ENCODE results near the gene PRKG1.
"Not testable (repeated sequence)": the region's sequence is repeated elsewhere in the genome, so short reads cannot be mapped to it uniquely, and the experiment has no call there.

The PRKG1 gene

GRCh38 chr10:51233337-51234100, 159.2 kb downstream of the PRKG1 start:
- no peak for DNase-seq

GRCh38 chr10:51235865-51236264, 161.6 kb downstream of the PRKG1 start:
- DNase-seq: no peak

- DNase-seq: no peak
These were observed 164.7 kb downstream of the PRKG1 start for GRCh38 chr10:51239006-51239405.

GRCh38 chr10:51241461-51241860, 167.2 kb downstream of the PRKG1 start:
- DNase-seq: no peak

- no peak for DNase-seq
These were observed 168.1 kb downstream of the PRKG1 start for GRCh38 chr10:51242393-51242792.

- DNase-seq: no peak
These were observed 170.0 kb downstream of the PRKG1 start for GRCh38 chr10:51244309-51244708.

- DNase-seq: no peak
These were observed 170.6 kb downstream of the PRKG1 start for GRCh38 chr10:51244748-51245490.

- no peak for DNase-seq
These were observed 171.9 kb downstream of the PRKG1 start for GRCh38 chr10:51246156-51246555.

GRCh38 chr10:51250278-51250920, 176.1 kb downstream of the PRKG1 start:
- no peak for DNase-seq

- DNase-seq: no peak
These were observed 176.8 kb downstream of the PRKG1 start for GRCh38 chr10:51251110-51251509.

GRCh38 chr10:51255381-51255780, 181.1 kb downstream of the PRKG1 start:
- no peak for DNase-seq

GRCh38 chr10:51257511-51258248, 183.4 kb downstream of the PRKG1 start:
- no peak for DNase-seq

GRCh38 chr10:51260376-51260775, 186.1 kb downstream of the PRKG1 start:
- DNase-seq: no peak

- DNase-seq: no peak
These were observed 192.2 kb downstream of the PRKG1 start for GRCh38 chr10:51266496-51266895.

- DNase-seq: not testable (repeated sequence)
These were observed 193.8 kb downstream of the PRKG1 start for GRCh38 chr10:51267980-51268570.

- DNase-seq: no peak
These were observed 195.5 kb downstream of the PRKG1 start for GRCh38 chr10:51269821-51270220.

GRCh38 chr10:51270936-51271530, 196.7 kb downstream of the PRKG1 start:
- no peak for DNase-seq

GRCh38 chr10:51272099-51272498, 197.8 kb downstream of the PRKG1 start:
- not testable (repeated sequence) for DNase-seq

- no peak for DNase-seq
These were observed 198.3 kb downstream of the PRKG1 start for GRCh38 chr10:51272555-51272954.

GRCh38 chr10:51273574-51273973, 199.3 kb downstream of the PRKG1 start:
- no peak for DNase-seq

- not testable (repeated sequence) for DNase-seq
These were observed 201.8 kb downstream of the PRKG1 start for GRCh38 chr10:51276097-51276496.

GRCh38 chr10:51281387-51281786, 207.1 kb downstream of the PRKG1 start:
- not testable (repeated sequence) for DNase-seq
